Amniotic epithelial cell (primary cell): Measurements from ENCODE around the gene SUFU.
"Not testable (repeated sequence)": the region's sequence is repeated elsewhere in the genome, so short reads cannot be mapped to it uniquely, and the experiment has no call there.

Source experiments
- DNase-seq: peaks from one replicate; pipeline ENCODE4 v3.0.0-alpha.2; 2010; ENCODE audit warnings: low read depth

SUFU gene

GRCh38 chr10:102652170-102652916 is 148.6 kb downstream of the SUFU start:
- DNase-seq, result no peak

GRCh38 chr10:102653060-102653459 is 149.3 kb downstream of the SUFU start:
- DNase-seq, result no peak

GRCh38 chr10:102654566-102654965 is 150.8 kb downstream of the SUFU start:
- DNase-seq, result no peak

GRCh38 chr10:102654969-102655368 is 151.2 kb downstream of the SUFU start:
- DNase-seq, result no peak

- DNase-seq, result no peak
Observed at GRCh38 chr10:102656026-102656425, 152.3 kb downstream of the SUFU start.

- DNase-seq, result no peak
Observed at GRCh38 chr10:102656791-102657371, 153.1 kb downstream of the SUFU start.

- DNase-seq, result no peak
Observed at GRCh38 chr10:102657451-102657850, 153.7 kb downstream of the SUFU start.

GRCh38 chr10:102657984-102658724 is 154.4 kb downstream of the SUFU start:
- no peak for DNase-seq

- no peak for DNase-seq
Observed at GRCh38 chr10:102658802-102659201, 155.0 kb downstream of the SUFU start.

- DNase-seq, result no peak
Observed at GRCh38 chr10:102660888-102661657, 157.3 kb downstream of the SUFU start.

- DNase-seq, result no peak
Observed at GRCh38 chr10:102661658-102662028, 157.9 kb downstream of the SUFU start.

GRCh38 chr10:102665904-102666509 is 162.2 kb downstream of the SUFU start:
- DNase-seq, result no peak

GRCh38 chr10:102667411-102667810 is 163.6 kb downstream of the SUFU start:
- not testable (repeated sequence) for DNase-seq

GRCh38 chr10:102668326-102669107 is 164.7 kb downstream of the SUFU start:
- DNase-seq, result no peak

- DNase-seq, result peak; percentile 37
Observed at GRCh38 chr10:102669206-102670064, 165.7 kb downstream of the SUFU start.

GRCh38 chr10:102670065-102670670 is 166.4 kb downstream of the SUFU start:
- DNase-seq, result no peak

GRCh38 chr10:102670871-102671434 is 167.2 kb downstream of the SUFU start:
- DNase-seq, result peak; percentile 78

GRCh38 chr10:102673236-102673818 is 169.6 kb downstream of the SUFU start:
- no peak for DNase-seq
